KMS-11 (cell line): ENCODE measurements around the gene FAM171A2.

ENCODE experiments used
- H2AFZ ChIP-seq: fragments of 200-600 bp; sonication (generic); 2 replicates; pipeline ENCODE4 v1.6.1; 2016; ENCODE audit warnings: antibody characterized with exemption, mixed run types, low read depth
- H3K27ac ChIP-seq: fragments of 200-600 bp; sonication (generic); 2 replicates; pipeline ENCODE4 v1.6.1; 2016; ENCODE audit warnings: mild to moderate bottlenecking, mixed run types
- H3K27me3 ChIP-seq: fragments of 200-600 bp; sonication (generic); 2 replicates; pipeline ENCODE4 v1.6.1; 2017; ENCODE audit warnings: mild to moderate bottlenecking, low read depth, mixed run types, moderate library complexity; ENCODE audit not compliant: insufficient read depth
- H3K36me3 ChIP-seq: fragments of 200-600 bp; sonication (generic); 2 replicates; pipeline ENCODE4 v1.6.1; 2017; ENCODE audit warnings: mild to moderate bottlenecking, mixed run types; ENCODE audit not compliant: insufficient read depth
- H3K4me1 ChIP-seq: fragments of 200-600 bp; sonication (generic); 2 replicates; pipeline ENCODE4 v1.6.1; 2016; ENCODE audit warnings: mild to moderate bottlenecking, low read depth, mixed run types; ENCODE audit not compliant: poor library complexity, severe bottlenecking
- H3K4me2 ChIP-seq: fragments of 200-600 bp; sonication (generic); 2 replicates; pipeline ENCODE4 v1.7.0; 2016; ENCODE audit warnings: mild to moderate bottlenecking, mixed run types
- H3K4me3 ChIP-seq: fragments of 200-600 bp; sonication (generic); IDR thresholded peaks from 2 replicates; pipeline ENCODE4 v1.6.1; 2017; ENCODE audit warnings: low read depth, low read length, mixed read lengths; ENCODE audit not compliant: insufficient read depth
- H3K79me2 ChIP-seq: fragments of 200-600 bp; sonication (generic); 2 replicates; pipeline ENCODE4 v1.6.1; 2016; ENCODE audit warnings: low read depth, mixed run types; ENCODE audit not compliant: insufficient read depth
- H3K9ac ChIP-seq: fragments of 200-600 bp; sonication (generic); 2 replicates; pipeline ENCODE4 v1.6.1; 2016; ENCODE audit warnings: mild to moderate bottlenecking, mixed run types
- H4K20me1 ChIP-seq: fragments of 200-600 bp; sonication (generic); 2 replicates; pipeline ENCODE4 v1.6.1; 2016; ENCODE audit warnings: mild to moderate bottlenecking, mixed run types; ENCODE audit not compliant: insufficient read depth
- TF ChIP-seq, protein P1 (sequence below): fragments of 200-600 bp; sonication (generic); conservative IDR thresholded peaks from 2 replicates; pipeline ENCODE4 v1.6.1; 2017; ENCODE audit warnings: low read depth, mild to moderate bottlenecking, antibody characterized with exemption, low read length, moderate library complexity, mixed read lengths

Gene FAM171A2

DNA sequence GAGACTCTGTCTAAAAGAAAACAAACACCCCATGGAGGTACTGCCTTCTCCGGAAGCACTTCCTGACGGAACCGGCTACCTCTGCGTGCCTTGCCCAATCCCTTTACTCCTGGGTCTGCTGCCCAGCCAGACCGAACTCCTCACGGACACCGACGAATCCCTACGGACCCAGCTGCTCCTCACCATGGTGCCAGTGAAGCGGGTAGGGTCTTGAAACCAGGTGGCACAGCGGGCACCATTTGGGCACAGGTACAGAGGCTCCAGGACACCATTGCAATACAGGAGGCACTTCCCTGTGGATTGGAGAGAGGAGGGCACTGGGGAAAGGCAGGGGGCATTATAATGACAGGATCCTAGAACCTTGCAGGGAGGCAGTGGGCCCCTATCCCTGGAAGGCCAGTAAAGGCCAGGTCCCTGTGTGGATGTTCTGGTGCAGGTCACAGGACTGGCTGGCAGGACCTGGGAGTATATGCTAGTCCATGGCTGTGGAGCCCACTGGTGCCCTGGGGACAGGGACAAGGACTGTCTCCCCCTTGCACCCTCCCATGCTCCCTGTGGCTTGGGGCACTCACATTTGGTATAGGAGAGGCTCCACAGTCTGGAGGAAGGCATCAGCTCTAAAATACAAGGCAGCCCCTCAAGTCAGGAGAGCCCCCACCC lies 41.3 kb downstream of the FAM171A2 start:
- Histone ChIP-seq H3K4me1 (peaks cover 5% of the 10 kb centered on the region), H3K27me3 (no peaks in the 10 kb centered on the region), H4K20me1 (no peaks in the 10 kb centered on the region), H3K4me2 (no peak overlapping the region), H3K79me2 (peaks cover 19% of the 10 kb centered on the region), H3K4me3 (no peak overlapping the region), H3K9ac (no peak overlapping the region), H3K27ac (no peak overlapping the region), H2AFZ (no peak overlapping the region), H3K36me3 (peaks cover 4% of the 10 kb centered on the region; the same call in 1 of the 2 replicates)
- TF ChIP-seq, protein P1, sequence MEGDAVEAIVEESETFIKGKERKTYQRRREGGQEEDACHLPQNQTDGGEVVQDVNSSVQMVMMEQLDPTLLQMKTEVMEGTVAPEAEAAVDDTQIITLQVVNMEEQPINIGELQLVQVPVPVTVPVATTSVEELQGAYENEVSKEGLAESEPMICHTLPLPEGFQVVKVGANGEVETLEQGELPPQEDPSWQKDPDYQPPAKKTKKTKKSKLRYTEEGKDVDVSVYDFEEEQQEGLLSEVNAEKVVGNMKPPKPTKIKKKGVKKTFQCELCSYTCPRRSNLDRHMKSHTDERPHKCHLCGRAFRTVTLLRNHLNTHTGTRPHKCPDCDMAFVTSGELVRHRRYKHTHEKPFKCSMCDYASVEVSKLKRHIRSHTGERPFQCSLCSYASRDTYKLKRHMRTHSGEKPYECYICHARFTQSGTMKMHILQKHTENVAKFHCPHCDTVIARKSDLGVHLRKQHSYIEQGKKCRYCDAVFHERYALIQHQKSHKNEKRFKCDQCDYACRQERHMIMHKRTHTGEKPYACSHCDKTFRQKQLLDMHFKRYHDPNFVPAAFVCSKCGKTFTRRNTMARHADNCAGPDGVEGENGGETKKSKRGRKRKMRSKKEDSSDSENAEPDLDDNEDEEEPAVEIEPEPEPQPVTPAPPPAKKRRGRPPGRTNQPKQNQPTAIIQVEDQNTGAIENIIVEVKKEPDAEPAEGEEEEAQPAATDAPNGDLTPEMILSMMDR, result no peak

DNA sequence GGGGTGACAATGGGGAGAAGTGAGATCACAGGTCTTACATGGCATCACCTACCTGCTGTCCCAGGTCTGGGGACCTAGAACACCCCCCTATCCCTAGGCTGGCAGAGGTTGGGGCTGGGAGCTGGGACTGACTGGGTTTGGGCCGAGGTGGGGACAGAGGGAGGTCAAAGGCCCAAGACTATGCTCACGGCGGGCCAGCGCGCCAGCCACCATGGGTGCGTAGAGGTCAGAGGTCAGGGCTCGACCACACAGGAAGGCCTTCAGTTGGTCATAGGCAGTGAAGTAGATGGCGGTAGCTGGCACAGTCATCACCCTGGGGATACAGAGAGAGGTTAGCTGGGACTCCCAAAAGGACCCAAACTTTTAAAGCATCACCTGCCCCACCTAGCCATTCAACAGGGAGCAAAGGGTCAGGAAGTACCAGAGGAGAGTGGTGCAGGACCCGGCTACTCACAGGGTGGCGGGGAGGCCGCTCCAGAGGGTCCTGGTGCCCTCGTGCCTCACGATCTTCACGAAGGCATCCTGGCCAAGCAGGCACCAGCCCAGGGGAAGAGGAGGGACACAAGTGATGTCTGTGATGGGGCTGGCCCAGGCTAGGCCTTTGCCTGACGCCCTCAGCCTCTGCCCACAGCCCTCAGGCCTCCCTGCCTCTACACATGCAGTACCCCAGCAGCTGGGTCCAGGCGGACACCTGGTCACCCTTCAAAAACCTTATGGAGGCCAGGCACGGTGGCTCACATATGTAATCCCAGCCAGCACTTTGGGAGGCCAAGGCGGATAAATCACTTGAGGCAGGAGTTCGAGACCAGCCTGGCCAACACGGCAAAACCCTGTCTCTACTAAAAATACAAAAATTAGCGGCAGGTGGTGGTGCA lies 42.2 kb downstream of the FAM171A2 start:
- no peak overlapping the region for H3K4me2 ChIP-seq
- H2AFZ ChIP-seq, result no peak overlapping the region
- peaks cover 4% of the 10 kb centered on the region; the same call in 1 of the 2 replicates for H3K36me3 ChIP-seq
- H4K20me1 ChIP-seq, result no peaks in the 10 kb centered on the region
- peaks cover 19% of the 10 kb centered on the region for H3K79me2 ChIP-seq
- no peak overlapping the region for H3K27ac ChIP-seq
- peaks cover 5% of the 10 kb centered on the region; the same call in 1 of the 2 replicates for H3K27me3 ChIP-seq
- TF ChIP-seq, protein P1, result no peak
- no peaks in the 10 kb centered on the region for H3K4me1 ChIP-seq
- no peak overlapping the region for H3K9ac ChIP-seq
- no peak overlapping the region for H3K4me3 ChIP-seq

DNA sequence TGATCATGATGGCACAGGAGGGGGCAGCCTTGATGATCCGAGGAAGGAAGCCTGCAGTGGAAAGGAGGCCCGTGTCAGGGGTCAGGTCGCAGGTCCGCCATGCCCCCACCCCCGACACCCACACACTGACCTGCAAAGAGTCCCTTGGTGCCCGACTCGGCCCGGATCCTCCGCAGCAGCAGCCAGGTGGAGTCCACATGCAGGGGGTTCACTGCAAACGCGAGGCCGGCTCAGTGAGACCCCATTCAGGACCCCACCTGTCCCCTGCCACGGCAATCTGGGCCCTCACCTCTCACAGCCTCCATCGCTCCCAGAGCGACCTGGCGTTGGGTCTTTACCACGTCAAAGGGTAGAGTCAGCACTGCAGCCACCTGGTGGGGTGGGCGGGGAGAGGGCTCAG lies 43.6 kb downstream of the FAM171A2 start:
- no peak overlapping the region for H3K27ac ChIP-seq
- H3K4me3 ChIP-seq, result no peak overlapping the region
- TF ChIP-seq, protein P1, result no peak
- no peaks in the 10 kb centered on the region for H3K4me1 ChIP-seq
- H2AFZ ChIP-seq, result no peak overlapping the region
- peaks cover 10% of the 10 kb centered on the region; the same call in 1 of the 2 replicates for H3K27me3 ChIP-seq
- no peak overlapping the region for H3K9ac ChIP-seq
- H3K4me2 ChIP-seq, result no peak overlapping the region
- H3K79me2 ChIP-seq, result peaks cover 19% of the 10 kb centered on the region
- peaks cover 4% of the 10 kb centered on the region; the same call in 1 of the 2 replicates for H3K36me3 ChIP-seq
- no peaks in the 10 kb centered on the region for H4K20me1 ChIP-seq

DNA sequence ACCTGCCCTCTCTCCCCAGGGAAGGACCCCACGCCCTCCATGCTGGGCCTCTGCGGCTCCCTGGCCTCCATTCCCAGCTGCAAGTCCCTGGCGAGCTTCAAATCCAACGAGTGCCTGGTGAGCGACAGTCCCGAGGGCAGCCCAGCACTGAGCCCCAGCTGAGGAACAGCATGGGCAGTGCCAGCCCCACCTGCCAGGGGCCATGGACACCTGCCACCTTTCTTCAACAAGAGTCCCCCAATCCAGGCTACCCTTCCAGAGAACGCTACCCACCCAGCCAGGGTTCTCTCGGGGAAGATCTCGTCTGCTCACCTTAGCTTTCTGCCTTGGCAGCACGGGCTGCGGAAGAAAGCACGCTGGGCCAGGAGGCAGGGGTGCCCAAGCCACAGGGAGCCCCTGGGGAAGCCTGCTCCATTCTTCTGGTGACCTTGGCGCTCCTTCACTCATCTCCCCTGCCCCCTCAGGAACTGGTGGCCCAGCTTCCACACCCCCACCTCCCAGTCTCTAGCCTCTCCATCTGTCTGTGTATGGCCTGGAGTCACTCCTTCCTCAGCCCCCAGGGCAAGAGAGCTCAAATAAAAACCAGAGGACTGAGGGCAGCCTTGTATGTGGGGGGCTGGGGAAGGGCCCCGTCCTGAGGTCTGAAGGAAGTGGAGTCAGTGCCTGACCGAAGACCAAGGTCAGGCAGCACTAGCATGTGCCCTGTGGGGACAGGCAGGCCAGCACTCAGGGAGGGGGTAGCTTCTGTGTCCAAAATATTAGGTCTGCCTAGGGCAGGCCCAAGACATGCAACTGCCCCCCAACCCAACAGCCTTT lies 45.4 kb downstream of the FAM171A2 start:
- TF ChIP-seq, protein P1, result no peak
- Histone ChIP-seq H3K27ac (no peak overlapping the region), H2AFZ (no peak overlapping the region), H4K20me1 (no peaks in the 10 kb centered on the region), H3K4me1 (no peaks in the 10 kb centered on the region), H3K27me3 (peaks cover 22% of the 10 kb centered on the region; the same call in 1 of the 2 replicates), H3K79me2 (peaks cover 7% of the 10 kb centered on the region; the same call in 1 of the 2 replicates), H3K4me2 (no peak overlapping the region), H3K36me3 (peaks cover 4% of the 10 kb centered on the region; the same call in 1 of the 2 replicates), H3K4me3 (no peak overlapping the region), H3K9ac (no peak overlapping the region)
